Kidney tubule cell (primary cell): ENCODE data around the gene COX10.
"Not testable (repeated sequence)": the region's sequence is repeated elsewhere in the genome, so short reads cannot be mapped to it uniquely, and the experiment has no call there.

Source experiments
- DNase-seq: peaks from one replicate; pipeline ENCODE4 v3.0.0-alpha.2; 2018; ENCODE audit warnings: low spot score

The COX10 gene

GRCh38 chr17:14123619-14124278 lies 54.4 kb downstream of the COX10 start:
- DNase-seq: no peak

GRCh38 chr17:14124854-14125253 lies 55.5 kb downstream of the COX10 start:
- DNase-seq: no peak

- peak; percentile 2 for DNase-seq
Observed at GRCh38 chr17:14125518-14126137, 56.3 kb downstream of the COX10 start.

GRCh38 chr17:14133104-14133503 lies 63.8 kb downstream of the COX10 start:
- no peak for DNase-seq

- no peak for DNase-seq
Observed at GRCh38 chr17:14134456-14134855, 65.2 kb downstream of the COX10 start.

- DNase-seq: no peak
Observed at GRCh38 chr17:14135906-14136590, 66.7 kb downstream of the COX10 start.

- DNase-seq: no peak
Observed at GRCh38 chr17:14138649-14139048, 69.3 kb downstream of the COX10 start.

GRCh38 chr17:14143688-14144087 lies 74.4 kb downstream of the COX10 start:
- DNase-seq: peak; percentile 55

- DNase-seq: no peak
Observed at GRCh38 chr17:14144508-14144907, 75.2 kb downstream of the COX10 start.

GRCh38 chr17:14149751-14150150 lies 80.4 kb downstream of the COX10 start:
- no peak for DNase-seq

GRCh38 chr17:14150619-14151018 lies 81.3 kb downstream of the COX10 start:
- DNase-seq: no peak

- no peak for DNase-seq
Observed at GRCh38 chr17:14152721-14153120, 83.4 kb downstream of the COX10 start.

- DNase-seq: no peak
Observed at GRCh38 chr17:14153374-14153773, 84.1 kb downstream of the COX10 start.

GRCh38 chr17:14156689-14157088 lies 87.4 kb downstream of the COX10 start:
- no peak for DNase-seq

- peak; percentile 53 for DNase-seq
Observed at GRCh38 chr17:14157822-14158221, 88.5 kb downstream of the COX10 start.

- no peak for DNase-seq
Observed at GRCh38 chr17:14158707-14159106, 89.4 kb downstream of the COX10 start.

- DNase-seq: no peak
Observed at GRCh38 chr17:14161419-14161818, 92.1 kb downstream of the COX10 start.

- DNase-seq: no peak
Observed at GRCh38 chr17:14165616-14166015, 96.3 kb downstream of the COX10 start.

- not testable (repeated sequence) for DNase-seq
Observed at GRCh38 chr17:14167831-14168230, 98.5 kb downstream of the COX10 start.

GRCh38 chr17:14168582-14168981 lies 99.3 kb downstream of the COX10 start:
- no peak for DNase-seq

- no peak for DNase-seq
Observed at GRCh38 chr17:14169287-14169686, 100.0 kb downstream of the COX10 start.

GRCh38 chr17:14169901-14170300 lies 100.6 kb downstream of the COX10 start:
- DNase-seq: no peak

- not testable (repeated sequence) for DNase-seq
Observed at GRCh38 chr17:14176989-14177388, 107.7 kb downstream of the COX10 start.
